ENCODE results near the gene ADCY9.

The ADCY9 gene

GRCh38 chr16:4096509-4096908, 19.7 kb downstream of the ADCY9 start:
- no peak for DNase-seq (ENCODE audit: extremely low read depth in 1 of 2, low read depth in 1 of 2)

DNA sequence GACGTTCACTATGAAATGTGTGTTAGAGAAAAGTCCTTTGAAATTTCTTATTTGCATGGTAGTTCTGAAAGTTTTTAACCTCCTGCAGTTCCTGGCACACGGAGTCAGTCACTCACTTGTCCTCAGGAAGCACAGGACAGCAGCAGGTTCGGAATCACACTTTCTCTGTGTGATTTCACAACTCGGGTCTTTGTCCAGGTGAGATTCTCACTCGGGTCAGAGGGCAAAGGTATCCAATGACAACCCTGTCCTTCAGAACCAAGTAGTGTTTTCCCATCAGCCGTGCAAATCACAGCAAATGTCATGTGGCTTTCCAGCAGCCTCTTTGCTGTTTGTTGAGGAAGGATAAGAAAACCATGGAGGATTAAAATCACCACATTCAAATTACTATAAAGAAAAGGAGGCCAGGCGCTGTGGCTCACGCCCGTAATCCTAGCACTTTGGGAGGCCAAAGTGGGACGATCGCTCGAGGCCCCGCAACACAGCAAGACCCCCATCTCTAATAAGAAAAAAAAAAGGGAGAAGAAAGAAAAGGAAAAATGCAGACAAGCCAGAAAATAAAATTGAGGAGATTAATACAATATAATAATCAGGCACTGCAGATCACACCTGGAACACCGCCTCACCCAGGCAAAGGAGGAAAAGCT, 22.0 kb downstream of the ADCY9 start:
- no peak for DNase-seq (ENCODE audit: extremely low read depth in 1 of 2, low read depth in 1 of 2)

DNA sequence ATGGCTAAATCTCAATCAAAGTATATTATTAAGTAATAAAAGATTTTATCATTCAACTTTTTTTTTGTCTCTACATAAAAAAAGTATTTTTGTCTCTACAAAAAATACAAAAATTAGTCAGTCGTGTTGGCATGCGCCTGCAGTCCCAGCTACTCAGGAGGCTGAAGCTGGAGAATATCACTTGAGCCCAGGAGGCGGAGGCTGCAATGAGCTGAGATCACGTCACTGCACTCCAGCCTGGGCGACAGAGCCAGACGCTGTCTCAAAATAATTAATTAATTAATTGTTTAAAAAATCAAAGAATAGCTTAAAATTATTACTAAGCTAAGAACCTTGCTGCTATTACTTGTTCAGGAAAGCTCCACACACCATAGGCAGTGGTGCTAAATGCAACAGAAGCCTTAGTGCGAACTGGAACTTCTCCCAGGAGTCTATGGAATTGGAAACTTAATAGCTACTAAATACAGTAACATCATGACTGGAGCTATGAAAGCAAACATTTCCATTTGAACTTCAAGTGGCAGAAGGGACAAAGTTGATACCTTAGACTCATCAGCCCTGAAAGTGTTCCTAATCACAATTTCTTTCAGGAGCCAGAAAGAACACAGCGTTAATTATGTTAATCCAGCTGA, 22.6 kb downstream of the ADCY9 start:
- no peak for DNase-seq (ENCODE audit: extremely low read depth in 1 of 2, low read depth in 1 of 2)

- DNase-seq (ENCODE audit: extremely low read depth in 1 of 2, low read depth in 1 of 2), result no peak
Measured at GRCh38 chr16:4092547-4093265, 23.5 kb downstream of the ADCY9 start.

DNA sequence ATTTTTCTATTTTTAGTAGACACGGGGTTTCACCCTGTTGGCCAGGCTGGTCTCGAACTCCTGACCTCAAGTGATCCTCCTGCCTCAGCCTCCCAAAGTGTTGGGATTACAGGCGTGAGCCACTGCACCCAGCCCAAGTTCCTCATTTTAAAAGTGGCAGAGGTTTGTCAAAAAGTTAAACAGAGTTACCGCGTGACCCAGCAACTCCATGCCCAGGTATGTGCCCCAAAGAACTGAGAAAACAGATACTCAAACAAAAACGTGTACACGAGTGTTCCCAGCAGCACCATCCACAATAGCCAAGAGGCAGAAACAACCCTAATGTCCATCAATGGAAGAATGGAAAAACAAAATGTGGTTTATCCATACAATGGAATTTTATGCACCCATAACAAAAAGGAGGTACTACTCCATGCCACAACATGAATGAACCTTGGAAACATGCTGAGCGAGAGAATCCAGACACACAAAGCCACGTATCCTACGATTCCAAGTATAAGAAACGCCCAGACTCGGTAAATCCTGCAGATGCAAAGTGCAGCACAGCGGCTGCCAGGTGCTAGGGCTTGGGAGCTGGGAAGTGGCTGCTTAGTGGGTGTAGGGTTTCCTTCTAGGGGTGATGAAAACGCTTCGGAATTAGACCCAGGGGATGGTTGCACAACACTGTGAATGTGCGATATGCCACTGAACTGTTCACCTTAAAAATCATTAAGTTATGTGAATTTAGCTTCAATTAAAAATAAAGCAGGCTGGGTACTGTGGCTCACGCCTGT, 24.8 kb downstream of the ADCY9 start:
- no peak for DNase-seq (ENCODE audit: extremely low read depth in 1 of 2, low read depth in 1 of 2)

DNA sequence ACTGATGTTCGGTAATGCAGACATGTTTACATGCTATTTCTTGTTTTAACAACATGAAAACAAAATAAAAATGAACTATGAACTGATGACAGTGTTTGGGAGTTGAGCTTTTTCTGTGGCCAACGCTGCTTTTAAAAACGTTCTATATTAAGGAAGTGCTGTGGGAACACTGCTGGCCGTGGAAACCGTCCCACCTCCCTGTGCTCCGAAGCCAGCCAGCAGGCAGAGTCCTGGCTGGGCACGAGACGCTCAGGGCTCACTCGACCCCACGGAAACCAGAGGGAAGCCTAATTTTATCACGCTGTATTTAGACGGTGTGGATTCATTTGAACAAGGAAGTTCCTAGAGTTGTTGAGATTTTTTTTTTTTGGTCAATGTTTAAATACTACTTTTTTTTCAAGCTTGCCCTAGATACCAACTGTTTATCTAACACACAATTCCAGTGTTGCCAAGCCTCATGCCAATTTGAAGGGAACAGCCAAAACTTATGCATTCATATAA, 25.8 kb downstream of the ADCY9 start:
- no peak for DNase-seq (ENCODE audit: extremely low read depth in 1 of 2, low read depth in 1 of 2)

DNA sequence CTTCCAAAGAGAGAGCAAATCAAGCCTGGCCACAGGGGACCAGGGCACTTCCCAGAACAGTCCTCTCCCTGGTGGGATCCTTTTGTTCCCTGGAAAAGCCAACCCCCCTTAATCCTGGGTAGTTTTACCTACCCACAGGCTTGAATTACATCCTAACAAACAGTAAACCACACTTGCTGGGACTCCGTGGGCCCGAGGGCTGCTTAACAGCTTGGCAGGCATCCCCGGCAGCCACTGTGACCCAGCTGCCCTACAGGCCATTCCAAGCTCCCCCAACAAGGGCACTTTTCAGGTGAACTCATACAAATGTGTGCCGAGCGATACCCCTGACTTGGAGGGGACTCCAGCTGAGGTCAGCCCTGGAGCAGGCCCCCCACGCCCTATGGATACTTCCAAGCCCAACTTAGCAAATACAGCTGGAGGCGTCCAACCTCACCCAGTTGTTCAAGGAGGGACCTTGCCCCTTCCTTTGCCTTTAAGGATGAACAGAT, 26.4 kb downstream of the ADCY9 start:
- no peak for DNase-seq (ENCODE audit: extremely low read depth in 1 of 2, low read depth in 1 of 2)

GRCh38 chr16:4089251-4089810, 26.9 kb downstream of the ADCY9 start:
- no peak for DNase-seq (ENCODE audit: extremely low read depth in 1 of 2, low read depth in 1 of 2)

- no peak for DNase-seq (ENCODE audit: extremely low read depth in 1 of 2, low read depth in 1 of 2)
Measured at GRCh38 chr16:4087990-4088577, 28.2 kb downstream of the ADCY9 start.

GRCh38 chr16:4087099-4087885, 28.9 kb downstream of the ADCY9 start:
- DNase-seq (ENCODE audit: extremely low read depth in 1 of 2, low read depth in 1 of 2), result no peak

GRCh38 chr16:4086153-4086552, 30.1 kb downstream of the ADCY9 start:
- DNase-seq (ENCODE audit: extremely low read depth in 1 of 2, low read depth in 1 of 2), result no peak

GRCh38 chr16:4085405-4085970, 30.8 kb downstream of the ADCY9 start:
- no peak for DNase-seq (ENCODE audit: extremely low read depth in 1 of 2, low read depth in 1 of 2)

DNA sequence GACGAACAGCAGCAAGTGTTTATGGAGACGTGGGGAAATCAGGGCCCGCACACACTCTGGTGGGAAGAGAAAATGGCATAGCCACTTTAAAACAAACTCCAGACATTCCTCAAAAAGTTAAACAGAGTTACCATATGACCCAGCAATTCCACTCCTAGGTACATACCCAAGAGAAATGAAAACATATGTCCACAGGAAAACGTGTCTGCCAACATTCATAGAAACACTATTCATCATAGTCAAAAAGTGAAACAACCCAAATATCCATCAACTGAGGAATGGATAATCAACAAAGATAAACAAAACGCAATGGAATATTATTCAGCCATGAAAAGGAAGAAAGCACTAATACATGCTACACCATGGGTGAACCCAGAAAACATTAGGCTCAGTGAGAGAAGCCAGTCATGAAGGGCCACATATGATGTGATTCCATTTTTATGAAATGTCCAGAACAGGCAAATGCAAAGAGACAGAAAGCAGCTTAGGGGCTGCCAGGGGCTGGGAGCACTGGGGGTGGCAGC, 32.8 kb downstream of the ADCY9 start:
- no peak for DNase-seq (ENCODE audit: extremely low read depth in 1 of 2, low read depth in 1 of 2)

DNA sequence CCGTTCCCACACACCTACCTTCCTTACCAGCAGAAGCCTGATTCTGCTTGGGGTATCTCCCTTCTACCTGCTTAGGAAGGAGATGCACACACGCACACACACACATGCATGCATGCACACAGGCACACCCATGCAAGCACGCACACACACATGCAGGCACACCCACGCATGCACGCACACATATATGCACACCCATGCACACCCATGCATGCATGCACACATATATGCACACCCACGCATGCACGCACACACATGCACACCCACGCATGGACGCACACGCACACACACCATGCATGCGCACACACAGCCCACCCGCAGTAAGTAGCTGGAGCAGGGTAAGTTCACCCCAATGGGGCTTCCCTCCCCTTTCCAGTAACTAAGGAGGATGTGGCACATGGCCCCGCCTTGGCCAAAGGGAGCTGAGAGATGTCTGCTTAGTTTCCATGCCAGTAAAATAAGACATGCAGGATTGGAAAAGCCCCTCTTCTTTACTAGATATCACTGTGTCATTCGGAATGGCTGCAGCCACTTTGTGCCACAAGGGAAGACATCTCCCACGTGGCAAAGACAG, 33.7 kb downstream of the ADCY9 start:
- DNase-seq (ENCODE audit: extremely low read depth in 1 of 2, low read depth in 1 of 2), result no peak

GRCh38 chr16:4081521-4082021, 34.7 kb downstream of the ADCY9 start:
- DNase-seq (ENCODE audit: extremely low read depth in 1 of 2, low read depth in 1 of 2), result peak in 1 of 2 donors; percentile 26

DNA sequence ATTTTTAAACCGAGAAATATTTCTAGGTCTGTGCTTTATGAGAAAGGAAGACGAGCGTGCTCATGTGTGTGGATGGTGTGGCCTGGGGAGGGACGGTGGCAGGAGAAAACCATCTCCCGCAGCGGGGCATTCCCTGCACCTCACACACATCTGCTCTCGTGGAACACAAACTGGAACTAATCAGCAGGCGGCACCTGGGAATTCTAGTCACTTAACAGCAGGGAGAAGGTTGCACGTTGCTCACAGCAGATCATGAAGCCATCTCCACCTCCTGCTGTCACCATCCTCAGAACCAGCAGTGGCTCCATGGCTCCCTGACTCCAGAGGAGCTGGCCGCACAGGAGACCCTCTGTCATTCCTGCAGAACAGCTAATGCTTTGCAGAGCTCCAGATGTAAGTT, 35.2 kb downstream of the ADCY9 start:
- DNase-seq (ENCODE audit: extremely low read depth in 1 of 2, low read depth in 1 of 2), result no peak

DNA sequence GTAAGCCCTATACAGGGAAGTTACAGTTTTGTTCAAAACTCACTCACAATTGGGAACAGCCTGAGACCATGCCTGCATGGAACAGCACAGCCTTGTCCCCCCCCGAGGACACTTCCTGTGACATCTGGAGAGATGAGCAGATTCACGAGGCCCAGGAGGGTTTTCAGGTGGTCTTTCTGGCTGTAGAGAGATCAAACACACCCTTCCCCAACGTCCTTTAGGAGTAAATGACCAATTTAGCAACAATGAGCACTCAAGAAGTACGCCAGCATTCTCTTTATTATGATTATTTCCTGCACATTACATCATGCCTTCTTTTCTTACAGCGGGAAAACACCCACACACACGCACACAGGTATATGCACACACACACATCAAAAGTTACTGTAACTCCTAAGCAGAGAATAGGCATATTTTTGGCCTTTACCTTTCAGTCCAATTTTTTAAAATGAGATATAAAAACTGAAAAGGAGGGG, 39.0 kb downstream of the ADCY9 start:
- DNase-seq (ENCODE audit: extremely low read depth in 1 of 2, low read depth in 1 of 2), result no peak

DNA sequence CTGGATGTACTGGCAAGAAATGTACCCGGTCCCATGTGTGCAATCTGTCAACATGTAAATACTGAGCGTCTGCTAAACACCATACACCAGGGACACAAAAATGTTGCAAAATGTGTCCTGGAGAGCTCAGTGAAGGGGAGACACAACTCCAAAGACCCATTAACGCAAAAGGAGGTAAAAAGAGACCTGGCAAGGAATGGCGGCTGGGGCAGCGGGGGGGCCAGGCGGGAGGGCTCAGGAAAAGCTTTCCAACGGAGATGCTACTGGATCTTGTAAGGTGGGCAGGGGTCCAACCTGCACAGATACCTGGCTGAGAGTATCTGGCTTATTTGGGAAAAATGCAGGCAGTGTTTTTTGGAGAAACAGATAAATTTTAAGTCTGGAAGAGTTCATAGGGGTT, 40.7 kb downstream of the ADCY9 start:
- DNase-seq (ENCODE audit: extremely low read depth in 1 of 2, low read depth in 1 of 2), result no peak
